Spleen (tissue), 7 donors: ENCODE results near the gene DGKE.

ENCODE experiments used
- CTCF ChIP-seq, 11 experiments: fragments of 200-600 bp in 7 of 11; fragments of 450-650 bp in 4 of 11; sonication (generic) in 4 of 11; IDR thresholded peaks in 8 of 11; conservative IDR thresholded peaks in 3 of 11; 1 replicate in 7 of 11; 2 replicates in 4 of 11; pipeline versions ENCODE4 v1.4.0 to v1.8.0; 2016 to 2021; ENCODE audit warnings: antibody characterized with exemption in 11 of 11, inconsistent platforms in 4 of 11, mild to moderate bottlenecking in 1 of 11
- POLR2A ChIP-seq, 3 donors: fragments of 450-650 bp; IDR thresholded peaks; one replicate each; pipeline ENCODE4 v1.5.1; 2017; ENCODE audit warnings: antibody characterized with exemption in 3 of 3, mild to moderate bottlenecking in 1 of 3
- donor health status: DM: no; HTN: no; CAD: no; lungs with moderate emphysema.
- donor health status: DM: no; HTN: no; CAD: no.
- donor health status: DM: no; HTN: no; CAD: no.

DNA sequence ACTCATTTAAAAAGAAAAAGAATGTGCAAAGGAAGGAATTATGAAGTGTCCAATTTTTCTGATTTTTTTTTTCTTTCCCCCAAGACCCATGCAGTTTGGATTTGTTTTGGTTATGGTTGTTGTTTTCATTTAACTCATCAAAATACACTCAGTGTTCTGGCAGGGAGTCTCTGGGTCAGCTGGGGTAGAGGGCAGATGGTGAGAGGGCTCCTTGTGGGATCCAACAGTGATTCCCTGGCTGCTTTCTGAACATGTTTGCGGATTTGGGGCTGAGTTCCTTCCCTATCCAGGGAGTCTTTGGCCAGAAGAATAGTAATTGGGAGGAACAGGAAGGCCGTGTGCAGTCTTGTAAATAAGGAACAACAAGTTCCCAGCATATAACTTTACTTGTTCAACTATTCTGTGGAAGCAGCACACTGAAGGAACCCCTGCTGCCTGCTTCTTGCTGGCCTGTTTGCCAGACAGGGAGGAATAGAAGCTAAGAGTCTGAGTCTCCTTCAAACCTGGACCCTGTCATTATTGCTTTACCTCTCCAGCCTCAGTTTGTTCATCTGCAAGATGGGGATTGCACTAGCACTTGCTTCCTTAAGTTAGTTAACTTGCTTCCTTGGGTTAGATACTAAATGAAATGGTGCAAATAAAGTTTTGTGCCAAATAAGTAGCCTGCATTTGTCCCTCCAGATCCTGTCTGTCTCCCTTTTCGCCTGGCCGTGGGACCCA is 32.3 kb upstream of the DGKE start:
- TF ChIP-seq CTCF (IDR thresholded peaks at IDR 0.05 in 8 of 11, conservative IDR thresholded peaks at IDR 0.05 in 3 of 11) (no peak), POLR2A (IDR thresholded peaks at IDR 0.05) (no peak)
